Panc1 (cell line): ENCODE data around the gene AMTN.

ENCODE experiments used
- CTCF ChIP-seq: fragments of 450-650 bp; IDR thresholded peaks from 2 replicates; pipeline ENCODE4 v1.5.1; 2017; ENCODE audit warnings: mild to moderate bottlenecking
- POLR2AphosphoS5 ChIP-seq: IDR thresholded peaks from 2 replicates; pipeline ENCODE4 v1.6.1; 2012; ENCODE audit warnings: mild to moderate bottlenecking, low read depth, low read length, moderate library complexity
- REST ChIP-seq, 2 experiments: IDR thresholded peaks; 2 replicates each; pipeline ENCODE4 v1.6.1; 2011 to 2012; ENCODE audit warnings: low read depth in 2 of 2, control low read depth in 1 of 2, low read length in 1 of 2, mild to moderate bottlenecking in 1 of 2, moderate library complexity in 1 of 2; ENCODE audit not compliant: insufficient read depth in 1 of 2
- SIN3A ChIP-seq: IDR thresholded peaks from 2 replicates; pipeline ENCODE4 v1.6.1; 2012; ENCODE audit warnings: low read depth, mild to moderate bottlenecking, low read length, moderate library complexity, borderline replicate concordance; ENCODE audit not compliant: insufficient read depth
- TCF7L2 ChIP-seq: IDR thresholded peaks from 2 replicates; pipeline ENCODE4 v1.6.1; 2011; ENCODE audit warnings: mild to moderate bottlenecking, low read depth, low read length, inconsistent platforms

GRCh38 chr4:70559924-70560323 is 41.6 kb downstream of the AMTN start:
- TF ChIP-seq CTCF (no peak), SIN3A (no peak), POLR2AphosphoS5 (no peak), REST (IDR thresholded peaks at IDR 0.05; ENCODE audit: insufficient read depth in 1 of 2, low read depth in 2 of 2, low read length in 1 of 2) (no peak), TCF7L2 (no peak)
